GM20431 (cell line): ENCODE measurements around the gene FHAD1.

ENCODE experiments used
- in situ Hi-C: fragments of 300-500 bp; cut with MseI, MboI; formaldehyde crosslinking; loops from one replicate; pipeline ENCODE4 v1.15.0; 2020; ENCODE audit warnings: low sequenced_read_pairs; ENCODE audit not compliant: unreplicated experiment

FHAD1 gene

GRCh38 chr1:15272782-15273127, 25.7 kb downstream of the FHAD1 start:
- in situ Hi-C loops, result no loop called here

- in situ Hi-C loops, result no loop called here
Measured at GRCh38 chr1:15273274-15273673, 26.3 kb downstream of the FHAD1 start.

GRCh38 chr1:15275921-15276683, 29.1 kb downstream of the FHAD1 start:
- in situ Hi-C loops, result no loop called here

- in situ Hi-C loops, result no loop called here
Measured at GRCh38 chr1:15276691-15277446, 29.8 kb downstream of the FHAD1 start.

- in situ Hi-C loops, result no loop called here
Measured at GRCh38 chr1:15277447-15277838, 30.4 kb downstream of the FHAD1 start.

- in situ Hi-C loops, result no loop called here
Measured at GRCh38 chr1:15277933-15278332, 30.9 kb downstream of the FHAD1 start.

- in situ Hi-C loops, result loop anchor here (10.0 kb wide), 1 partner anchor 155 kb away; no protein-coding TSS in a partner anchor
Measured at GRCh38 chr1:15279576-15280230, 32.7 kb downstream of the FHAD1 start.

GRCh38 chr1:15280416-15280815, 33.4 kb downstream of the FHAD1 start:
- in situ Hi-C loops, result loop anchor here (10.0 kb wide), 1 partner anchor 156 kb away; no protein-coding TSS in a partner anchor

- in situ Hi-C loops, result loop anchor here (10.0 kb wide), 1 partner anchor 157 kb away; no protein-coding TSS in a partner anchor
Measured at GRCh38 chr1:15282038-15282437, 35.0 kb downstream of the FHAD1 start.

GRCh38 chr1:15282810-15283474, 35.9 kb downstream of the FHAD1 start:
- in situ Hi-C loops, result loop anchor here (10.0 kb wide), 1 partner anchor 158 kb away; no protein-coding TSS in a partner anchor

- in situ Hi-C loops, result loop anchor here (10.0 kb wide), 1 partner anchor 159 kb away; no protein-coding TSS in a partner anchor
Measured at GRCh38 chr1:15283526-15283925, 36.5 kb downstream of the FHAD1 start.

GRCh38 chr1:15286452-15286851, 39.4 kb downstream of the FHAD1 start:
- in situ Hi-C loops, result loop anchor here (10.0 kb wide), 1 partner anchor 162 kb away; no protein-coding TSS in a partner anchor

GRCh38 chr1:15287035-15287979, 40.3 kb downstream of the FHAD1 start:
- in situ Hi-C loops, result loop anchor here (10.0 kb wide), 1 partner anchor 163 kb away; no protein-coding TSS in a partner anchor

GRCh38 chr1:15288173-15288926, 41.3 kb downstream of the FHAD1 start:
- in situ Hi-C loops, result loop anchor here (10.0 kb wide), 1 partner anchor 164 kb away; no protein-coding TSS in a partner anchor

- in situ Hi-C loops, result loop anchor here (10.0 kb wide), 1 partner anchor 164 kb away; no protein-coding TSS in a partner anchor
Measured at GRCh38 chr1:15289251-15289651, 42.2 kb downstream of the FHAD1 start.

GRCh38 chr1:15290382-15290781, 43.4 kb downstream of the FHAD1 start:
- in situ Hi-C loops, result no loop called here

- in situ Hi-C loops, result no loop called here
Measured at GRCh38 chr1:15295696-15296095, 48.7 kb downstream of the FHAD1 start.
